ENCODE measurements around the gene NFIA. TPM values are rescaled to one million over a fixed set of nuclear protein-coding genes. Genes with fewer than 3 reads are reported as not detected.

NFIA gene
- total and polyA plus RNA-seq, 10 of the 15 experiments (the other 5 are each of a cell fraction or from before 2014, with no cell fraction given), result 0.10 to 0.16 TPM; not detected in 8

DNA sequence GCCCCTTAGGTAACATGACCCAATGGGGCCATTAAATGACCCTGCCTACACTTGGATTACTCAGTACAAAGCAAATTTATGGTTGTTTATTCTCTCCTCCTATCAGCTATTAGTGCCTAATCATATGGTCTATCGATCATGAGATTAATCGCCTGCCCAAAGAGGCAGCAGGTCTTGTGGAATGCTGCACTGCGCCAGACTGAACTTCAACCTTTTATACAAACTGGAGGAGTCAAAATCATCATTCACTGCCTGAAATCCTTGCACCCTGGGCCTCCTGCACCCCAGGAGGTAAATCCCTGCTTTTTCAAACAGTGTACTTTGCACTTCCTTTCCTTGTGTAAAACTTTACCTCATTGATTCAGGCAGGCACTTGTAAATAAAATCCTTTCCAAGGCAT lies 69.7 kb downstream of the NFIA start:
- ChIA-PET CTCF (no interaction called here), POLR2A (no interaction called here), SMC1A (ENCODE audit: uncharacterized antibody, unreplicated experiment) (no interaction called here), RAD21 (ENCODE audit: unreplicated experiment) (no interaction called here)
- no peak for FAIRE-seq
- H2AFZ ChIP-seq (ENCODE audit: control insufficient read depth, low read depth, low read length), result no peak overlapping the region
- in situ Hi-C loops (cut with MboI) (no loop called here), intact Hi-C loops (cut with micrococcal nuclease; ENCODE audit: unreplicated experiment) (no loop called here)
- H4K20me1 ChIP-seq (ENCODE audit: control insufficient read depth, insufficient read depth), result no peaks in the 10 kb centered on the region
- no peaks in the 10 kb centered on the region for H3K9me3 ChIP-seq (replicated peaks; ENCODE audit: control insufficient read depth, insufficient read depth, low read length)
- no peak overlapping the region for H3K27ac ChIP-seq (ENCODE audit: control insufficient read depth, insufficient read depth)
- H3K36me3 ChIP-seq (ENCODE audit: control insufficient read depth in 2 of 2, insufficient read depth in 2 of 2, low read length in 1 of 2), result no peaks in the 10 kb centered on the region
- no peak for ATAC-seq
- WGBS (ENCODE audit: insufficient coverage, insufficient replicate concordance, low lambda C conversion rate, missing lambda C conversion rate), result 72% methylated on average over 3 of the region's 3 CpGs
- H3K4me3 ChIP-seq, result no peak overlapping the region
- H3K9ac ChIP-seq (ENCODE audit: control insufficient read depth, insufficient read depth, low read length), result no peak overlapping the region
- no peaks in the 10 kb centered on the region for H3K4me1 ChIP-seq (ENCODE audit: control insufficient read depth, insufficient read depth, low read length)
- H3K27me3 ChIP-seq (replicated peaks in 1 of 2; ENCODE audit: control insufficient read depth in 2 of 2, insufficient read depth in 2 of 2, low read length in 1 of 2), result no peaks in the 10 kb centered on the region
- no TSS peak for BruUV-seq (replicated peaks)
- no peak for DNase-seq (ENCODE audit: low read depth, low spot score)
- H3K4me2 ChIP-seq (ENCODE audit: control insufficient read depth, insufficient read depth), result no peak overlapping the region
- no peaks in the 10 kb centered on the region for H3K79me2 ChIP-seq (ENCODE audit: control insufficient read depth, insufficient read depth, low read length)
- TF ChIP-seq CHD2 (IDR thresholded peaks at IDR 0.05; ENCODE audit: borderline replicate concordance, low read depth, low read length), result no peak
- TF ChIP-seq, protein P1, sequence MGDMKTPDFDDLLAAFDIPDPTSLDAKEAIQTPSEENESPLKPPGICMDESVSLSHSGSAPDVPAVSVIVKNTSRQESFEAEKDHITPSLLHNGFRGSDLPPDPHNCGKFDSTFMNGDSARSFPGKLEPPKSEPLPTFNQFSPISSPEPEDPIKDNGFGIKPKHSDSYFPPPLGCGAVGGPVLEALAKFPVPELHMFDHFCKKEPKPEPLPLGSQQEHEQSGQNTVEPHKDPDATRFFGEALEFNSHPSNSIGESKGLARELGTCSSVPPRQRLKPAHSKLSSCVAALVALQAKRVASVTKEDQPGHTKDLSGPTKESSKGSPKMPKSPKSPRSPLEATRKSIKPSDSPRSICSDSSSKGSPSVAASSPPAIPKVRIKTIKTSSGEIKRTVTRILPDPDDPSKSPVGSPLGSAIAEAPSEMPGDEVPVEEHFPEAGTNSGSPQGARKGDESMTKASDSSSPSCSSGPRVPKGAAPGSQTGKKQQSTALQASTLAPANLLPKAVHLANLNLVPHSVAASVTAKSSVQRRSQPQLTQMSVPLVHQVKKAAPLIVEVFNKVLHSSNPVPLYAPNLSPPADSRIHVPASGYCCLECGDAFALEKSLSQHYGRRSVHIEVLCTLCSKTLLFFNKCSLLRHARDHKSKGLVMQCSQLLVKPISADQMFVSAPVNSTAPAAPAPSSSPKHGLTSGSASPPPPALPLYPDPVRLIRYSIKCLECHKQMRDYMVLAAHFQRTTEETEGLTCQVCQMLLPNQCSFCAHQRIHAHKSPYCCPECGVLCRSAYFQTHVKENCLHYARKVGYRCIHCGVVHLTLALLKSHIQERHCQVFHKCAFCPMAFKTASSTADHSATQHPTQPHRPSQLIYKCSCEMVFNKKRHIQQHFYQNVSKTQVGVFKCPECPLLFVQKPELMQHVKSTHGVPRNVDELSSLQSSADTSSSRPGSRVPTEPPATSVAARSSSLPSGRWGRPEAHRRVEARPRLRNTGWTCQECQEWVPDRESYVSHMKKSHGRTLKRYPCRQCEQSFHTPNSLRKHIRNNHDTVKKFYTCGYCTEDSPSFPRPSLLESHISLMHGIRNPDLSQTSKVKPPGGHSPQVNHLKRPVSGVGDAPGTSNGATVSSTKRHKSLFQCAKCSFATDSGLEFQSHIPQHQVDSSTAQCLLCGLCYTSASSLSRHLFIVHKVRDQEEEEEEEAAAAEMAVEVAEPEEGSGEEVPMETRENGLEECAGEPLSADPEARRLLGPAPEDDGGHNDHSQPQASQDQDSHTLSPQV (IDR thresholded peaks at IDR 0.05), result no peak
- TF ChIP-seq, protein P2, sequence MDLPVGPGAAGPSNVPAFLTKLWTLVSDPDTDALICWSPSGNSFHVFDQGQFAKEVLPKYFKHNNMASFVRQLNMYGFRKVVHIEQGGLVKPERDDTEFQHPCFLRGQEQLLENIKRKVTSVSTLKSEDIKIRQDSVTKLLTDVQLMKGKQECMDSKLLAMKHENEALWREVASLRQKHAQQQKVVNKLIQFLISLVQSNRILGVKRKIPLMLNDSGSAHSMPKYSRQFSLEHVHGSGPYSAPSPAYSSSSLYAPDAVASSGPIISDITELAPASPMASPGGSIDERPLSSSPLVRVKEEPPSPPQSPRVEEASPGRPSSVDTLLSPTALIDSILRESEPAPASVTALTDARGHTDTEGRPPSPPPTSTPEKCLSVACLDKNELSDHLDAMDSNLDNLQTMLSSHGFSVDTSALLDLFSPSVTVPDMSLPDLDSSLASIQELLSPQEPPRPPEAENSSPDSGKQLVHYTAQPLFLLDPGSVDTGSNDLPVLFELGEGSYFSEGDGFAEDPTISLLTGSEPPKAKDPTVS (IDR thresholded peaks at IDR 0.05; ENCODE audit: low read depth, low read length), result no peak
- TF ChIP-seq HDAC2 (IDR thresholded peaks at IDR 0.05), result no peak
- no peak for TF ChIP-seq HCFC1 (IDR thresholded peaks at IDR 0.05; ENCODE audit: low read length)
- no peak for TF ChIP-seq IRF4 (IDR thresholded peaks at IDR 0.05; ENCODE audit: low read depth, low read length)
- TF ChIP-seq, protein P3, sequence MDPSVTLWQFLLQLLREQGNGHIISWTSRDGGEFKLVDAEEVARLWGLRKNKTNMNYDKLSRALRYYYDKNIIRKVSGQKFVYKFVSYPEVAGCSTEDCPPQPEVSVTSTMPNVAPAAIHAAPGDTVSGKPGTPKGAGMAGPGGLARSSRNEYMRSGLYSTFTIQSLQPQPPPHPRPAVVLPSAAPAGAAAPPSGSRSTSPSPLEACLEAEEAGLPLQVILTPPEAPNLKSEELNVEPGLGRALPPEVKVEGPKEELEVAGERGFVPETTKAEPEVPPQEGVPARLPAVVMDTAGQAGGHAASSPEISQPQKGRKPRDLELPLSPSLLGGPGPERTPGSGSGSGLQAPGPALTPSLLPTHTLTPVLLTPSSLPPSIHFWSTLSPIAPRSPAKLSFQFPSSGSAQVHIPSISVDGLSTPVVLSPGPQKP (IDR thresholded peaks at IDR 0.05; ENCODE audit: low read depth, low read length), result no peak
- no peak for TF ChIP-seq SPI1 (IDR thresholded peaks at IDR 0.05; ENCODE audit: borderline replicate concordance, insufficient read depth, low read depth, low read length)
- TF ChIP-seq, protein P4, sequence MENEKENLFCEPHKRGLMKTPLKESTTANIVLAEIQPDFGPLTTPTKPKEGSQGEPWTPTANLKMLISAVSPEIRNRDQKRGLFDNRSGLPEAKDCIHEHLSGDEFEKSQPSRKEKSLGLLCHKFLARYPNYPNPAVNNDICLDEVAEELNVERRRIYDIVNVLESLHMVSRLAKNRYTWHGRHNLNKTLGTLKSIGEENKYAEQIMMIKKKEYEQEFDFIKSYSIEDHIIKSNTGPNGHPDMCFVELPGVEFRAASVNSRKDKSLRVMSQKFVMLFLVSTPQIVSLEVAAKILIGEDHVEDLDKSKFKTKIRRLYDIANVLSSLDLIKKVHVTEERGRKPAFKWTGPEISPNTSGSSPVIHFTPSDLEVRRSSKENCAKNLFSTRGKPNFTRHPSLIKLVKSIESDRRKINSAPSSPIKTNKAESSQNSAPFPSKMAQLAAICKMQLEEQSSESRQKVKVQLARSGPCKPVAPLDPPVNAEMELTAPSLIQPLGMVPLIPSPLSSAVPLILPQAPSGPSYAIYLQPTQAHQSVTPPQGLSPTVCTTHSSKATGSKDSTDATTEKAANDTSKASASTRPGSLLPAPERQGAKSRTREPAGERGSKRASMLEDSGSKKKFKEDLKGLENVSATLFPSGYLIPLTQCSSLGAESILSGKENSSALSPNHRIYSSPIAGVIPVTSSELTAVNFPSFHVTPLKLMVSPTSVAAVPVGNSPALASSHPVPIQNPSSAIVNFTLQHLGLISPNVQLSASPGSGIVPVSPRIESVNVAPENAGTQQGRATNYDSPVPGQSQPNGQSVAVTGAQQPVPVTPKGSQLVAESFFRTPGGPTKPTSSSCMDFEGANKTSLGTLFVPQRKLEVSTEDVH (IDR thresholded peaks at IDR 0.05; ENCODE audit: low read depth, partially characterized antibody), result no peak
- no peak for TF ChIP-seq RAD21 (IDR thresholded peaks at IDR 0.05; ENCODE audit: insufficient read depth, low read depth, low read length)

Measured in GM12878 (cell line).